ENCODE data around the gene INHBA. TPM values are rescaled to one million over a fixed set of nuclear protein-coding genes. Genes with fewer than 3 reads are reported as not detected.

The INHBA gene
- total RNA-seq, 1 donor from 2014 or later: 81.2 TPM

DNA sequence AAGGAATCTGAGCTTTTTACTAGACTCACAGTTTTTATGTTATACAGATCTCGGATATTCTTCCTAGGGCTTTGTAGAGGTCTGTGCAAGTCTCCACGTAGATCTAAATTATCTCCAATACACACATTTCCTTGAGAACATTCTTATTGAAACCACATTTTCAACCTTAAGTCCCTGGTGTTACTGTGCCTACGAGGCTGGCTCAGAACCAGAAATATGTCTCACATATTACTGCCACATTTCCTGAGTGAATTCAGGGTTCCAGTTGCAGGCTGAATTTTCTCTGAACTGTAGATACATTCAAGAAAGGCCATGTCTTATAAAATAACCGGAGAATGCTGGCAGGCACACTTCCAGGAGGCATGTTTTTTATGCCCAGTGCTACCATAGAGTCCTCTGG, 46.5 kb downstream of the INHBA start:
- Histone ChIP-seq H3K4me1 (no peaks in the 10 kb centered on the region), H3K27ac (no peak overlapping the region), H3K36me3 (no peaks in the 10 kb centered on the region), H3K9me3 (no peaks in the 10 kb centered on the region), H3K27me3 (ENCODE audit: low read depth) (no peaks in the 10 kb centered on the region), H3K4me3 (no peak overlapping the region)
- intact Hi-C loops (cut with DNase I): no loop called here
- ATAC-seq (no peak), DNase-seq (no peak)
- TF ChIP-seq, protein P1, sequence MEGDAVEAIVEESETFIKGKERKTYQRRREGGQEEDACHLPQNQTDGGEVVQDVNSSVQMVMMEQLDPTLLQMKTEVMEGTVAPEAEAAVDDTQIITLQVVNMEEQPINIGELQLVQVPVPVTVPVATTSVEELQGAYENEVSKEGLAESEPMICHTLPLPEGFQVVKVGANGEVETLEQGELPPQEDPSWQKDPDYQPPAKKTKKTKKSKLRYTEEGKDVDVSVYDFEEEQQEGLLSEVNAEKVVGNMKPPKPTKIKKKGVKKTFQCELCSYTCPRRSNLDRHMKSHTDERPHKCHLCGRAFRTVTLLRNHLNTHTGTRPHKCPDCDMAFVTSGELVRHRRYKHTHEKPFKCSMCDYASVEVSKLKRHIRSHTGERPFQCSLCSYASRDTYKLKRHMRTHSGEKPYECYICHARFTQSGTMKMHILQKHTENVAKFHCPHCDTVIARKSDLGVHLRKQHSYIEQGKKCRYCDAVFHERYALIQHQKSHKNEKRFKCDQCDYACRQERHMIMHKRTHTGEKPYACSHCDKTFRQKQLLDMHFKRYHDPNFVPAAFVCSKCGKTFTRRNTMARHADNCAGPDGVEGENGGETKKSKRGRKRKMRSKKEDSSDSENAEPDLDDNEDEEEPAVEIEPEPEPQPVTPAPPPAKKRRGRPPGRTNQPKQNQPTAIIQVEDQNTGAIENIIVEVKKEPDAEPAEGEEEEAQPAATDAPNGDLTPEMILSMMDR (IDR thresholded peaks at IDR 0.05): no peak

DNA sequence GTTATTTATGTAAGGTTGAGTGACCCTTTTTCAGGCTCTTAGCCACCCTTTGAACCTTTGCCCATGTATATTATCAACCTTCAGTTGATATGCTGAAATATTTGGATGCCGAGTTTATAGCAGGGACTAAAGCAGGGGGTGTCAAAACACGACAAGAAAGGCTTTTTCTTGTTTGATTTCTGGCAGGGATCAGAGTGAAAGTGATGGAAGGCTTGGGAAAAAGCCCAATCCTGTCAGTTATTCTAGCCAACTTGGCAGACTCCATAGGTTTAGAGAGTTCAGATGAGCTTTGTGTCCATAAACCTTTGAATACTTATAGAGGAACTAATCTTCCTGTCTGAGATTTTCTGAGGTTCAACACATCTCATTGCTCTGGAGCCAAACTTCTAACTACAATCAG, 47.5 kb downstream of the INHBA start:
- TF ChIP-seq, protein P1 (IDR thresholded peaks at IDR 0.05): no peak
- Histone ChIP-seq H3K4me1 (no peaks in the 10 kb centered on the region), H3K4me3 (no peak overlapping the region), H3K27ac (no peak overlapping the region), H3K9me3 (no peaks in the 10 kb centered on the region), H3K36me3 (no peaks in the 10 kb centered on the region), H3K27me3 (ENCODE audit: low read depth) (no peaks in the 10 kb centered on the region)
- no peak for DNase-seq
- ATAC-seq: no peak
- intact Hi-C loops (cut with DNase I): no loop called here

DNA sequence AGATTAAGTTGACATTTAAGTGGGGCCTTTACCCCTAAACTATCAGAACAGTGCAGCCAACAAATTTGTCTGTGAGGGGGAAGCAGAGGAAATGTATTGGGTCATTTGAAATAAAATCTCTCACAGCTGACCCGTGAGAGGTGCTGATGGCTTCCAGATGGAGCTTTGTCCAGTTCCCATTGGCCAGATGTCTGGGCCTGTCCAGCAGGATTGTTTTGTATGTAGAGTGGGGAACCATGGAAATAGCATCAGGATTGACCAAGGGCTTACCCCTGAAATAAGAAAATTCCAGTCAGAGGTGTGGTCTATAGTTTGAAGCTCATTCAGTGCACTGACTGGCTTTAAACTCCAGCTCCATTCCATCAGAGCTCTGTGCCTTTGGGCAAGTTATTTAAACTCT, 50.6 kb downstream of the INHBA start:
- Histone ChIP-seq H3K27ac (no peak overlapping the region), H3K27me3 (ENCODE audit: low read depth) (no peaks in the 10 kb centered on the region), H3K4me1 (no peaks in the 10 kb centered on the region), H3K9me3 (no peaks in the 10 kb centered on the region), H3K4me3 (no peak overlapping the region), H3K36me3 (no peaks in the 10 kb centered on the region)
- no peak for DNase-seq
- intact Hi-C loops (cut with DNase I): no loop called here
- TF ChIP-seq, protein P1 (IDR thresholded peaks at IDR 0.05): no peak
- no peak for ATAC-seq

DNA sequence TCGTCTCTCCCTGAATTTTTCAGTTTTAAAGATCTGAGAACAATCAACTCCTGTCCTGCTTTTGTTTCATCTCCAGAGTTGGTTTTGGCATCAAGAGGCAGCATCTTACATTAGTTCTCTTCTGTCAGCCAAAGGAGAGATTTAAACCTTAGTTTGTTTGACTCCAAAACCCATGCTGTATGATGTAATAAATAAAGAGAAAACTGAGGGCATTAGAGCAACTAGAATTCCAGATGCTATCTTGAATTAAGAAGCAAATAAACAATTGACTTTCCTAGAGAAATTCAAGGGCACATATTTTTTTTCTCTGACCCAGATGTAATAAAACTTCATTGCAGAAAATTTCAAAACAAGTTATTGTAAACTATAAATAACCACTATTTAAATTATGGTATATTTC, 54.4 kb downstream of the INHBA start:
- Histone ChIP-seq H3K9me3 (no peaks in the 10 kb centered on the region), H3K36me3 (no peaks in the 10 kb centered on the region), H3K4me1 (no peaks in the 10 kb centered on the region), H3K27me3 (ENCODE audit: low read depth) (no peaks in the 10 kb centered on the region), H3K4me3 (no peak overlapping the region), H3K27ac (no peak overlapping the region)
- intact Hi-C loops (cut with DNase I): no loop called here
- DNase-seq (no peak), ATAC-seq (no peak)
- TF ChIP-seq, protein P1 (IDR thresholded peaks at IDR 0.05): no peak

DNA sequence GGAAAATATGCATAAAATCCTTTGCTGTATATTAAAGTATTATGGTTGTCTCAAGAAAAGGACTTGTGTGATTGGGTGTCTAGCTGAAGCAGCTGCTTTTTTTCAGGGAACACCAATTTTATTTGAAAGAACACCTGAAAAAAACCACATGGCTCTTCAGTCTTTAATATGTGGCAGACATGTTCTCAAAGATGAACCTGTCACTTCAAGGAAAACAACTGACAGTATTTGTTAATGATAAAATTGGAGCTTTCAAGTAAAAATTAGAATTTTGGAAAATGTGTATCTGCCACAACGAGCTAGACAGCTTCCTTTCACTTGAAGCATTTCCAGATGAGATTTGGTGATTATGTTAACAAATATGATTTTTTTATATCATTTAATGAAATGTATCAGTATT, 59.3 kb downstream of the INHBA start:
- no peaks in the 10 kb centered on the region for H3K36me3 ChIP-seq
- ATAC-seq (no peak), DNase-seq (no peak)
- H3K27me3 ChIP-seq (ENCODE audit: low read depth): no peaks in the 10 kb centered on the region
- H3K4me3 ChIP-seq: no peak overlapping the region
- intact Hi-C loops (cut with DNase I): no loop called here
- H3K9me3 ChIP-seq: no peaks in the 10 kb centered on the region
- H3K4me1 ChIP-seq: no peaks in the 10 kb centered on the region
- H3K27ac ChIP-seq: no peak overlapping the region
- TF ChIP-seq, protein P1 (IDR thresholded peaks at IDR 0.05): no peak

DNA sequence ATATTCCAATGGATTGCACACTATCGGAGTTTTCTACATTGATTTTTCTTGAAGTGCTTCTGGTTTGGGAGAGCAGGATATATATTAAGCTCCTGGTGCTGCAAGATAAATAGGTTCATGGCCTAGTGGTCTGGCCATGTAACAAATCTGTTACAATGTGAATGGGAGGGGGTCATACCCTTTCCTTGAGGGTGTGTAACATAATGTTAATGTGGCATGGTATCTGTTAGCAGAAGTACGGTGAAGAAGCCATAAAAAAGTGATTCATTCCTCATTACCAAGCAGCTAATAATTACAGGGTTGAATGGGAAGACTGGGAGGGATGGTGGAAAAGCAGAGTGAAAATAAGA, 61.2 kb downstream of the INHBA start:
- Histone ChIP-seq H3K9me3 (no peaks in the 10 kb centered on the region), H3K36me3 (no peaks in the 10 kb centered on the region), H3K4me3 (no peak overlapping the region), H3K4me1 (no peaks in the 10 kb centered on the region), H3K27me3 (ENCODE audit: low read depth) (no peaks in the 10 kb centered on the region), H3K27ac (no peak overlapping the region)
- DNase-seq: no peak
- TF ChIP-seq, protein P1 (IDR thresholded peaks at IDR 0.05): no peak
- no peak for ATAC-seq
- intact Hi-C loops (cut with DNase I): no loop called here

All from lower lobe of right lung (tissue), 2 donors.